CD14-positive monocyte (primary cell): ENCODE data around the gene PLA2G15. TPM values are rescaled to one million over a fixed set of nuclear protein-coding genes. Genes with fewer than 3 reads are reported as not detected.

Experiments
- DNase-seq, 3 donors: peaks; one replicate each; pipeline ENCODE4 v3.0.0-alpha.2; 2011 to 2022
- H2AFZ ChIP-seq: 2 replicates; pipeline ENCODE4 v1.6.0; 2012; ENCODE audit warnings: mild to moderate bottlenecking, low read depth, low read length, inconsistent platforms; ENCODE audit not compliant: insufficient read depth, poor library complexity, severe bottlenecking
- H3K27ac ChIP-seq, 2 donors: 1 replicate in 1 of 2; 2 replicates in 1 of 2; pipeline ENCODE4 v1.5.1; 2012 to 2013; ENCODE audit warnings: low read length in 2 of 2, control low read depth in 1 of 2, inconsistent platforms in 1 of 2, low read depth in 1 of 2, mild to moderate bottlenecking in 1 of 2
- H3K27me3 ChIP-seq, 2 donors: one replicate each; pipeline versions ENCODE4 v1.6.0 to v1.6.1; 2011 to 2013; ENCODE audit warnings: low read length in 2 of 2; ENCODE audit not compliant: control insufficient read depth in 2 of 2, insufficient read depth in 2 of 2
- H3K36me3 ChIP-seq, 2 donors: replicated peaks in 1 of 2; 1 replicate in 1 of 2; 2 replicates in 1 of 2; pipeline versions ENCODE4 v1.5.1 to v1.6.1; 2012 to 2013; ENCODE audit warnings: low read length in 2 of 2, control low read depth in 1 of 2, inconsistent platforms in 1 of 2, mild to moderate bottlenecking in 1 of 2; ENCODE audit not compliant: insufficient read depth in 2 of 2, control insufficient read depth in 1 of 2
- H3K4me1 ChIP-seq, 2 donors: 1 replicate in 1 of 2; 2 replicates in 1 of 2; pipeline versions ENCODE4 v1.5.1 to v1.6.1; 2012 to 2013; ENCODE audit warnings: low read length in 2 of 2, control low read depth in 1 of 2, inconsistent platforms in 1 of 2, mild to moderate bottlenecking in 1 of 2, moderate library complexity in 1 of 2; ENCODE audit not compliant: insufficient read depth in 2 of 2, control insufficient read depth in 1 of 2
- H3K4me2 ChIP-seq: replicated peaks from 2 replicates; pipeline ENCODE3; 2012; ENCODE audit warnings: low read length, moderate library complexity, mild to moderate bottlenecking; ENCODE audit not compliant: poor library complexity, severe bottlenecking; ENCODE audit errors: extremely low read depth
- H3K4me3 ChIP-seq, 3 experiments: fragments of 200-600 bp in 1 of 3; sonication (generic) in 1 of 3; replicated peaks in 1 of 3; 1 replicate in 2 of 3; 2 replicates in 1 of 3; pipeline ENCODE4 v1.5.1; 2011 to 2013; ENCODE audit warnings: low read length in 3 of 3, mild to moderate bottlenecking in 3 of 3, control low read depth in 2 of 3, low read depth in 2 of 3, inconsistent platforms in 1 of 3, moderate library complexity in 1 of 3
- H3K79me2 ChIP-seq: 2 replicates; pipeline ENCODE4 v1.6.0; 2012; ENCODE audit warnings: mild to moderate bottlenecking, control low read depth, inconsistent platforms, low read length, moderate library complexity; ENCODE audit not compliant: insufficient read depth
- H3K9ac ChIP-seq: 2 replicates; pipeline ENCODE4 v1.6.0; 2017; ENCODE audit warnings: low read length, mild to moderate bottlenecking; ENCODE audit not compliant: insufficient read depth, poor library complexity, severe bottlenecking
- H3K9me3 ChIP-seq, 2 donors: replicated peaks in 1 of 2; 1 replicate in 1 of 2; 2 replicates in 1 of 2; pipeline versions ENCODE4 v1.5.1 to v1.6.1; 2012 to 2013; ENCODE audit warnings: low read length in 2 of 2, control low read depth in 1 of 2; ENCODE audit not compliant: control insufficient read depth in 1 of 2, insufficient read depth in 1 of 2
- H4K20me1 ChIP-seq: 2 replicates; pipeline ENCODE4 v1.6.0; 2012; ENCODE audit warnings: mild to moderate bottlenecking, low read length, control low read depth, moderate library complexity; ENCODE audit not compliant: insufficient read depth
- H3K27ac Mint-ChIP-seq, 7 donors: one replicate each; pipeline ENCODE4 v1.8.0; 2020; ENCODE audit warnings: mild to moderate bottlenecking in 7 of 7, mixed read lengths in 7 of 7, moderate library complexity in 6 of 7, inconsistent platforms in 2 of 7
- H3K27me3 Mint-ChIP-seq, 3 donors: one replicate each; pipeline ENCODE4 v1.8.0; 2021 to 2022; ENCODE audit warnings: low read depth in 3 of 3, mild to moderate bottlenecking in 3 of 3, mixed read lengths in 3 of 3, moderate library complexity in 3 of 3, inconsistent platforms in 1 of 3
- H3K36me3 Mint-ChIP-seq, 2 donors: one replicate each; pipeline ENCODE4 v1.8.0; 2020; ENCODE audit warnings: mixed read lengths in 2 of 2, inconsistent platforms in 1 of 2, mild to moderate bottlenecking in 1 of 2
- H3K4me1 Mint-ChIP-seq: one replicate; pipeline ENCODE4 v1.8.0; 2020; ENCODE audit warnings: mild to moderate bottlenecking, mixed read lengths
- H3K4me3 Mint-ChIP-seq, 2 donors: one replicate each; pipeline ENCODE4 v1.8.0; 2020; ENCODE audit warnings: mild to moderate bottlenecking in 2 of 2, mixed read lengths in 2 of 2, moderate library complexity in 1 of 2
- H3K9me3 Mint-ChIP-seq, 7 donors: one replicate each; pipeline ENCODE4 v1.8.0; 2020 to 2022; ENCODE audit warnings: mixed read lengths in 7 of 7, mild to moderate bottlenecking in 6 of 7, moderate library complexity in 6 of 7, inconsistent platforms in 2 of 7
- WGBS: methylation state at CpG from one replicate; pipeline ENCODE4 v1.1.5; 2013; ENCODE audit warnings: missing lambda C conversion rate; ENCODE audit not compliant: insufficient coverage; 5-methylcytosine and 5-hydroxymethylcytosine counted together
- intact Hi-C, 2 donors: fragments of 100-400 bp; cut with micrococcal nuclease; formaldehyde crosslinking; loops; one replicate each; pipeline versions ENCODE4 v1.15.0 to v1.15.1; 2023
- polyA plus RNA-seq, 3 donors: library from polyadenylated mRNA; depleted of rRNA in 1 of 3; unstranded in 2 of 3; stranded (reverse) in 1 of 3; fragments of 300-500 nt in 2 of 3; fragments of >200 nt in 1 of 3; fragmentation: Illumina TruSeq in 2 of 3; gene quantifications; 1 replicate in 2 of 3; 2 replicates in 1 of 3; pipeline ENCODE4 v1.2.3, GENCODE V29; 2012 to 2021
- TF ChIP-seq, protein P1 (sequence below): fragments of 200-600 bp; IDR thresholded peaks from one replicate; pipeline ENCODE4 v1.8.0; 2022; ENCODE audit warnings: antibody characterized with exemption, mild to moderate bottlenecking

PLA2G15 gene
- polyA plus RNA-seq, 3 donors, result 27.8 to 34.8 (median 29.5) TPM

DNA sequence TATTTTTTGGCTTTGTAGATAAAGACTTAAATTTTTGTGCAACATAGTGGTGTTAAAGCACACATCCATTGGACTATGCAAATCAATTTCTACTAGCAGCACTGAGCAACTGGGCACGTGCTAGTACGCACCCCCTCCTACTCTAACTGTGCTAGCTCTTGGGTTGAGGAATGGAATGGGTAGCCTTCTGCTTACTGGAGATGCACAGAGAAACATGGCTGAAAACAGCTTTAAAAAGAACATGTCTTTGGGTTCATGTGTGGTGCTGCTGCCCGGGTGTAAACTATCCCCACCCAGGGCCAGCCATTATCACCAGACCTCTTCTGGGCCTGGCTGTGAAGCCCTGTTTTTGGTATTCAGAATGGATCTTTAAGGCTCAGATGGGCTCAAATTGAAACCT is 16.5 kb upstream of the PLA2G15 start:
- H3K4me1 Mint-ChIP-seq, result peaks cover 4% of the 10 kb centered on the region
- H3K4me1 ChIP-seq, result peaks cover 0 to 2% of the 10 kb centered on the region in 2 donors
- no peak overlapping the region for H2AFZ ChIP-seq
- no peak overlapping the region for H3K27ac ChIP-seq
- TF ChIP-seq, protein P1, sequence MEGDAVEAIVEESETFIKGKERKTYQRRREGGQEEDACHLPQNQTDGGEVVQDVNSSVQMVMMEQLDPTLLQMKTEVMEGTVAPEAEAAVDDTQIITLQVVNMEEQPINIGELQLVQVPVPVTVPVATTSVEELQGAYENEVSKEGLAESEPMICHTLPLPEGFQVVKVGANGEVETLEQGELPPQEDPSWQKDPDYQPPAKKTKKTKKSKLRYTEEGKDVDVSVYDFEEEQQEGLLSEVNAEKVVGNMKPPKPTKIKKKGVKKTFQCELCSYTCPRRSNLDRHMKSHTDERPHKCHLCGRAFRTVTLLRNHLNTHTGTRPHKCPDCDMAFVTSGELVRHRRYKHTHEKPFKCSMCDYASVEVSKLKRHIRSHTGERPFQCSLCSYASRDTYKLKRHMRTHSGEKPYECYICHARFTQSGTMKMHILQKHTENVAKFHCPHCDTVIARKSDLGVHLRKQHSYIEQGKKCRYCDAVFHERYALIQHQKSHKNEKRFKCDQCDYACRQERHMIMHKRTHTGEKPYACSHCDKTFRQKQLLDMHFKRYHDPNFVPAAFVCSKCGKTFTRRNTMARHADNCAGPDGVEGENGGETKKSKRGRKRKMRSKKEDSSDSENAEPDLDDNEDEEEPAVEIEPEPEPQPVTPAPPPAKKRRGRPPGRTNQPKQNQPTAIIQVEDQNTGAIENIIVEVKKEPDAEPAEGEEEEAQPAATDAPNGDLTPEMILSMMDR, result no peak
- H4K20me1 ChIP-seq, result peaks cover 25% of the 10 kb centered on the region
- H3K9ac ChIP-seq, result no peak overlapping the region
- H3K4me3 Mint-ChIP-seq, result no peak overlapping the region
- peaks cover 0 to 2% (median 0%) of the 10 kb centered on the region in 3 donors for H3K27me3 Mint-ChIP-seq
- no peaks in the 10 kb centered on the region for H3K9me3 ChIP-seq
- WGBS, result no CpG with 5 or more reads among the region's 3 CpGs
- H3K4me2 ChIP-seq, result no peak overlapping the region
- peaks cover 31 to 57% of the 10 kb centered on the region in 2 donors for H3K36me3 Mint-ChIP-seq
- intact Hi-C loops, result loop anchor here in 1 of 2 donors (5.0 to 10.0 kb wide), 2 partner anchors 411 to 554 kb away; no protein-coding TSS in a partner anchor
- no peaks in the 10 kb centered on the region for H3K79me2 ChIP-seq
- H3K27ac Mint-ChIP-seq, result peak overlapping the region in 1 of 7 donors; percentile 41
- DNase-seq, result no peak
- no peak overlapping the region for H3K4me3 ChIP-seq
- peaks cover 0 to 2% (median 0%) of the 10 kb centered on the region in 7 donors for H3K9me3 Mint-ChIP-seq
- H3K36me3 ChIP-seq, result peaks cover 39 to 65% of the 10 kb centered on the region in 2 donors
- H3K27me3 ChIP-seq, result no peaks in the 10 kb centered on the region

DNA sequence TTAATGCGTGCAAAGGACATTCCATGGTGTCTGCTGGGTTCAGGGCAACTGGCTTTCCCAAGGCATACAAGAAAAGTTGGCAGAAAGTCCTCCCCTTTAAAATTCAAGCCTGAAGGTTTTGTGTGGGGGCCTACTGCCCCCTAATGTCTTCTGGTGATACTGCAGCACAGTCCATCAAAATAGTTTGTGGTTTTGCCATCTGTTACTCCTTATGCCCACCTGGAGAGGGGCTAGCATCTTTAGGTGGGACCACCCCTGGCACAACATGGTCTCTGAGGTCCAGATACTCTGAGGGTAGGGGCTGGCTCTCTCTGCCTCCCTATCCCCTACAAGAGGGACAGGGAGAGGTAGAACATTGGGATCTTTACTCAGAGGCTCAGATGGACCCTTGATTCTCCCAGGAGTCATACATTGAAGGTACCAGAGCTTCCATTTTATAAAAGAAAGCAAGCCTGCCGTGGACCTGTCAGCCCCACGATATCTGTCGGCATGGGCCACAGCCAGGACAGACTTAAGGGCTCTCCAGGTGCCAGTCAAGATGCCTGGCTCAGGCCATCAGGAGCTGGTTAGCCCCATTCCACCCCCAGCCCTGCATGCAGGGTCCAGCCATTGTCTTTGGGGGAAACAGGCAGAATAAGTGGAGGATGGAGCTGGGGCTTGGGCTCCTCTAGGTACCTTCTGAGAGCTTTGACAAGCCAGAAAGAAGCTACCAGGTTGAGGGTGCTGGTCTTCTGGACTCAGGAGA is 15.6 kb upstream of the PLA2G15 start:
- H3K4me2 ChIP-seq, result no peak overlapping the region
- H3K27ac ChIP-seq, result no peak overlapping the region
- no peak overlapping the region for H3K4me3 ChIP-seq
- H3K79me2 ChIP-seq, result no peaks in the 10 kb centered on the region
- H3K4me1 Mint-ChIP-seq, result peaks cover 9% of the 10 kb centered on the region
- H2AFZ ChIP-seq, result no peak overlapping the region
- peak overlapping the region in 1 of 7 donors; percentile 66 for H3K27ac Mint-ChIP-seq
- peaks cover 0 to 8% of the 10 kb centered on the region in 2 donors for H3K27me3 ChIP-seq
- H3K36me3 ChIP-seq, result peaks cover 39 to 65% of the 10 kb centered on the region in 2 donors
- H3K27me3 Mint-ChIP-seq, result peaks cover 4 to 8% (median 4%) of the 10 kb centered on the region in 3 donors
- no peak overlapping the region for H3K4me3 Mint-ChIP-seq
- no peak overlapping the region for H3K9ac ChIP-seq
- intact Hi-C loops, result loop anchor here (5.0 to 10.0 kb wide), 3 partner anchors 345 to 555 kb away; partner anchors contain the start of gene NRN1L (in 1 of the 2)
- no peaks in the 10 kb centered on the region for H3K9me3 ChIP-seq
- TF ChIP-seq, protein P1, result peak; percentile 86
- WGBS, result 84% methylated on average over 4 of the region's 4 CpGs
- H3K9me3 Mint-ChIP-seq, result peaks cover 0 to 2% (median 0%) of the 10 kb centered on the region in 7 donors
- DNase-seq, result peak in 2 of 3 donors; percentile 25 to 31
- H3K4me1 ChIP-seq, result peaks cover 0 to 10% of the 10 kb centered on the region in 2 donors
- peaks cover 31 to 53% of the 10 kb centered on the region in 2 donors for H3K36me3 Mint-ChIP-seq
- peaks cover 30% of the 10 kb centered on the region for H4K20me1 ChIP-seq
